CD14-positive monocyte (primary cell): Measurements from ENCODE around the gene MARK4. TPM values are rescaled to one million over a fixed set of nuclear protein-coding genes. Genes with fewer than 3 reads are reported as not detected.
A peak's percentile ranks its signal among the peaks of the same experiment; 100 is the strongest.
"Not testable (repeated sequence)": the region's sequence is repeated elsewhere in the genome, so short reads cannot be mapped to it uniquely, and the experiment has no call there.

Experiments
- DNase-seq, 3 donors: peaks; one replicate each; pipeline ENCODE4 v3.0.0-alpha.2; 2011 to 2022
- H2AFZ ChIP-seq: 2 replicates; pipeline ENCODE4 v1.6.0; 2012; ENCODE audit warnings: mild to moderate bottlenecking, low read depth, low read length, inconsistent platforms; ENCODE audit not compliant: insufficient read depth, poor library complexity, severe bottlenecking
- H3K27ac ChIP-seq, 2 donors: 1 replicate in 1 of 2; 2 replicates in 1 of 2; pipeline ENCODE4 v1.5.1; 2012 to 2013; ENCODE audit warnings: low read length in 2 of 2, control low read depth in 1 of 2, inconsistent platforms in 1 of 2, low read depth in 1 of 2, mild to moderate bottlenecking in 1 of 2
- H3K27me3 ChIP-seq, 2 donors: one replicate each; pipeline versions ENCODE4 v1.6.0 to v1.6.1; 2011 to 2013; ENCODE audit warnings: low read length in 2 of 2; ENCODE audit not compliant: control insufficient read depth in 2 of 2, insufficient read depth in 2 of 2
- H3K36me3 ChIP-seq, 2 donors: replicated peaks in 1 of 2; 1 replicate in 1 of 2; 2 replicates in 1 of 2; pipeline versions ENCODE4 v1.5.1 to v1.6.1; 2012 to 2013; ENCODE audit warnings: low read length in 2 of 2, control low read depth in 1 of 2, inconsistent platforms in 1 of 2, mild to moderate bottlenecking in 1 of 2; ENCODE audit not compliant: insufficient read depth in 2 of 2, control insufficient read depth in 1 of 2
- H3K4me1 ChIP-seq, 2 donors: 1 replicate in 1 of 2; 2 replicates in 1 of 2; pipeline versions ENCODE4 v1.5.1 to v1.6.1; 2012 to 2013; ENCODE audit warnings: low read length in 2 of 2, control low read depth in 1 of 2, inconsistent platforms in 1 of 2, mild to moderate bottlenecking in 1 of 2, moderate library complexity in 1 of 2; ENCODE audit not compliant: insufficient read depth in 2 of 2, control insufficient read depth in 1 of 2
- H3K4me2 ChIP-seq: replicated peaks from 2 replicates; pipeline ENCODE3; 2012; ENCODE audit warnings: low read length, moderate library complexity, mild to moderate bottlenecking; ENCODE audit not compliant: poor library complexity, severe bottlenecking; ENCODE audit errors: extremely low read depth
- H3K4me3 ChIP-seq, 3 experiments: fragments of 200-600 bp in 1 of 3; sonication (generic) in 1 of 3; replicated peaks in 1 of 3; 1 replicate in 2 of 3; 2 replicates in 1 of 3; pipeline ENCODE4 v1.5.1; 2011 to 2013; ENCODE audit warnings: low read length in 3 of 3, mild to moderate bottlenecking in 3 of 3, control low read depth in 2 of 3, low read depth in 2 of 3, inconsistent platforms in 1 of 3, moderate library complexity in 1 of 3
- H3K79me2 ChIP-seq: 2 replicates; pipeline ENCODE4 v1.6.0; 2012; ENCODE audit warnings: mild to moderate bottlenecking, control low read depth, inconsistent platforms, low read length, moderate library complexity; ENCODE audit not compliant: insufficient read depth
- H3K9ac ChIP-seq: 2 replicates; pipeline ENCODE4 v1.6.0; 2017; ENCODE audit warnings: low read length, mild to moderate bottlenecking; ENCODE audit not compliant: insufficient read depth, poor library complexity, severe bottlenecking
- H3K9me3 ChIP-seq, 2 donors: replicated peaks in 1 of 2; 1 replicate in 1 of 2; 2 replicates in 1 of 2; pipeline versions ENCODE4 v1.5.1 to v1.6.1; 2012 to 2013; ENCODE audit warnings: low read length in 2 of 2, control low read depth in 1 of 2; ENCODE audit not compliant: control insufficient read depth in 1 of 2, insufficient read depth in 1 of 2
- H4K20me1 ChIP-seq: 2 replicates; pipeline ENCODE4 v1.6.0; 2012; ENCODE audit warnings: mild to moderate bottlenecking, low read length, control low read depth, moderate library complexity; ENCODE audit not compliant: insufficient read depth
- H3K27ac Mint-ChIP-seq, 7 donors: one replicate each; pipeline ENCODE4 v1.8.0; 2020; ENCODE audit warnings: mild to moderate bottlenecking in 7 of 7, mixed read lengths in 7 of 7, moderate library complexity in 6 of 7, inconsistent platforms in 2 of 7
- H3K27me3 Mint-ChIP-seq, 3 donors: one replicate each; pipeline ENCODE4 v1.8.0; 2021 to 2022; ENCODE audit warnings: low read depth in 3 of 3, mild to moderate bottlenecking in 3 of 3, mixed read lengths in 3 of 3, moderate library complexity in 3 of 3, inconsistent platforms in 1 of 3
- H3K36me3 Mint-ChIP-seq, 2 donors: one replicate each; pipeline ENCODE4 v1.8.0; 2020; ENCODE audit warnings: mixed read lengths in 2 of 2, inconsistent platforms in 1 of 2, mild to moderate bottlenecking in 1 of 2
- H3K4me1 Mint-ChIP-seq: one replicate; pipeline ENCODE4 v1.8.0; 2020; ENCODE audit warnings: mild to moderate bottlenecking, mixed read lengths
- H3K4me3 Mint-ChIP-seq, 2 donors: one replicate each; pipeline ENCODE4 v1.8.0; 2020; ENCODE audit warnings: mild to moderate bottlenecking in 2 of 2, mixed read lengths in 2 of 2, moderate library complexity in 1 of 2
- H3K9me3 Mint-ChIP-seq, 7 donors: one replicate each; pipeline ENCODE4 v1.8.0; 2020 to 2022; ENCODE audit warnings: mixed read lengths in 7 of 7, mild to moderate bottlenecking in 6 of 7, moderate library complexity in 6 of 7, inconsistent platforms in 2 of 7
- CTCF ChIP-seq: fragments of 200-600 bp; IDR thresholded peaks from one replicate; pipeline ENCODE4 v1.8.0; 2022; ENCODE audit warnings: antibody characterized with exemption, mild to moderate bottlenecking
- WGBS: methylation state at CpG from one replicate; pipeline ENCODE4 v1.1.5; 2013; ENCODE audit warnings: missing lambda C conversion rate; ENCODE audit not compliant: insufficient coverage; 5-methylcytosine and 5-hydroxymethylcytosine counted together
- intact Hi-C, 2 donors: fragments of 100-400 bp; cut with micrococcal nuclease; formaldehyde crosslinking; loops; one replicate each; pipeline versions ENCODE4 v1.15.0 to v1.15.1; 2023
- polyA plus RNA-seq, 3 donors: library from polyadenylated mRNA; depleted of rRNA in 1 of 3; unstranded in 2 of 3; stranded (reverse) in 1 of 3; fragments of 300-500 nt in 2 of 3; fragments of >200 nt in 1 of 3; fragmentation: Illumina TruSeq in 2 of 3; gene quantifications; 1 replicate in 2 of 3; 2 replicates in 1 of 3; pipeline ENCODE4 v1.2.3, GENCODE V29; 2012 to 2021

The MARK4 gene
- polyA plus RNA-seq, 3 donors, result 0.59 to 18.4 (median 0.69) TPM

GRCh38 chr19:45265375-45265774 is 14.3 kb downstream of the MARK4 start:
- Histone ChIP-seq H3K4me1 (no peaks in the 10 kb centered on the region), H3K9me3 (no peaks in the 10 kb centered on the region), H3K79me2 (no peaks in the 10 kb centered on the region), H3K4me2 (no peak overlapping the region), H3K27me3 (no peaks in the 10 kb centered on the region), H3K36me3 (peaks cover 19 to 39% of the 10 kb centered on the region in 2 donors), H3K4me3 (no peak overlapping the region), H4K20me1 (no peaks in the 10 kb centered on the region), H3K9ac (no peak overlapping the region), H2AFZ (no peak overlapping the region), H3K27ac (no peak overlapping the region)
- DNase-seq, result no peak
- H3K27ac Mint-ChIP-seq, result peak overlapping the region in 2 of 7 donors; percentile 20 to 50
- WGBS, result 97% methylated on average over 5 of the region's 5 CpGs
- no peaks in the 10 kb centered on the region for H3K4me1 Mint-ChIP-seq
- H3K9me3 Mint-ChIP-seq, result peaks cover 0 to 2% (median 0%) of the 10 kb centered on the region in 7 donors
- TF ChIP-seq CTCF, result no peak
- H3K36me3 Mint-ChIP-seq, result peaks cover 37 to 73% of the 10 kb centered on the region in 2 donors
- no peak overlapping the region for H3K4me3 Mint-ChIP-seq
- intact Hi-C loops, result no loop called here
- peaks cover 0 to under 1% (median 0%) of the 10 kb centered on the region in 3 donors for H3K27me3 Mint-ChIP-seq

GRCh38 chr19:45267296-45267695 is 16.2 kb downstream of the MARK4 start:
- Histone ChIP-seq H3K4me1 (no peaks in the 10 kb centered on the region), H3K9ac (no peak overlapping the region), H2AFZ (no peak overlapping the region), H3K4me2 (no peak overlapping the region), H3K27ac (no peak overlapping the region), H3K79me2 (no peaks in the 10 kb centered on the region), H3K27me3 (no peaks in the 10 kb centered on the region), H4K20me1 (no peaks in the 10 kb centered on the region), H3K36me3 (peaks cover 27 to 48% of the 10 kb centered on the region in 2 donors), H3K9me3 (no peaks in the 10 kb centered on the region), H3K4me3 (no peak overlapping the region)
- Mint-ChIP-seq H3K27ac (no peak overlapping the region), H3K27me3 (no peaks in the 10 kb centered on the region), H3K4me1 (no peaks in the 10 kb centered on the region), H3K36me3 (peaks cover 50 to 84% of the 10 kb centered on the region in 2 donors), H3K9me3 (peaks cover 0 to 2% (median 0%) of the 10 kb centered on the region in 7 donors), H3K4me3 (no peak overlapping the region)
- DNase-seq, result no peak
- over 99% methylated on average over 12 of the region's 12 CpGs for WGBS
- intact Hi-C loops, result no loop called here
- TF ChIP-seq CTCF, result no peak

- H3K27me3 Mint-ChIP-seq, H3K9me3 ChIP-seq, H3K4me3 ChIP-seq, H2AFZ ChIP-seq, intact Hi-C loops, H3K4me1 ChIP-seq, H3K4me1 Mint-ChIP-seq, DNase-seq, H3K4me3 Mint-ChIP-seq, H3K27ac ChIP-seq, H4K20me1 ChIP-seq, H3K27ac Mint-ChIP-seq, H3K9me3 Mint-ChIP-seq, H3K79me2 ChIP-seq, H3K4me2 ChIP-seq, H3K27me3 ChIP-seq, H3K9ac ChIP-seq: not testable (repeated sequence)
- peaks cover 69 to 95% of the 10 kb centered on the region in 2 donors for H3K36me3 Mint-ChIP-seq
- peaks cover 43 to 74% of the 10 kb centered on the region in 2 donors for H3K36me3 ChIP-seq
- 100% methylated on average over 11 of the region's 13 CpGs for WGBS
Observed at GRCh38 chr19:45269939-45270338, 18.9 kb downstream of the MARK4 start.
